ENCODE results near the gene USPL1.
A peak's percentile ranks its signal among the peaks of the same experiment; 100 is the strongest.
"Not testable (repeated sequence)": the region's sequence is repeated elsewhere in the genome, so short reads cannot be mapped to it uniquely, and the experiment has no call there.

USPL1 gene

GRCh38 chr13:30618186-30618929 is 638 bp downstream of the USPL1 start:
- peak; percentile 0 for DNase-seq

GRCh38 chr13:30618930-30619279 is 1.2 kb downstream of the USPL1 start:
- DNase-seq = no peak

DNA sequence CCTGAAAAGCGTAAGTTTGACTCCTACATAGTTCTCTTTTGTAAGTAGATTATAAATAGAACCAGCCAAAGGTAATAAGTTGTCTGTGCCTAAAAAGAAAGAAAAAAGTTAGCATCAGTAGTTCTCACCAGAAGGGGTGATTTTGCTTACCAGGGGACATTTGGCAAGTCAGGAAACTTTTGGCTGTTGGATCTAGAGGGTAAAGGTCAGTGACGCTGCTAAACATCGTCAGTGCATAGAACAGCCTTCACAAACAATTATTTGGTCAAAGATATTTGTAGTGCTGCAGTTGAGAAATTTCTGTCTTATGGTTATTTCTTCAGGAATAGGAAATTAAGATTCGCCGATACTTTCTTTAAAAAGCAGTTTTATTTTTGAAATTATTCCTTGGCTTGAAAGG is 2.0 kb downstream of the USPL1 start:
- no peak for DNase-seq

DNA sequence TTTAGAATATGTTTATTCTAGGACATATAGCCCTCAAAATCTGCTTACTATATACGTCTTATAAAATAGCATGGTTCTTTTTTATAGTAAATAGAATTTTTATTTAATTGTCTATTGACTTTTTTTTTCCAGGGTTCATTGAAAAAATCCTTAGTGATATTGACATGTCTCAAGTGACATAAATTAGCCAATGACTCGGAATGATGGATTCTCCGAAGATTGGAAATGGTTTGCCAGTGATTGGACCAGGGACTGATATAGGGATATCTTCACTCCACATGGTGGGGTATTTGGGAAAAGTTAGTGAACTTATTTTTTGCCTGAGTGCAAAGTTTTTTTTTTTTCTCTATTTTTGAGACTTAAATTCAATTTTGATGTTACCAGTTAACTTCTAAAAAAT is 3.2 kb downstream of the USPL1 start:
- DNase-seq = no peak

DNA sequence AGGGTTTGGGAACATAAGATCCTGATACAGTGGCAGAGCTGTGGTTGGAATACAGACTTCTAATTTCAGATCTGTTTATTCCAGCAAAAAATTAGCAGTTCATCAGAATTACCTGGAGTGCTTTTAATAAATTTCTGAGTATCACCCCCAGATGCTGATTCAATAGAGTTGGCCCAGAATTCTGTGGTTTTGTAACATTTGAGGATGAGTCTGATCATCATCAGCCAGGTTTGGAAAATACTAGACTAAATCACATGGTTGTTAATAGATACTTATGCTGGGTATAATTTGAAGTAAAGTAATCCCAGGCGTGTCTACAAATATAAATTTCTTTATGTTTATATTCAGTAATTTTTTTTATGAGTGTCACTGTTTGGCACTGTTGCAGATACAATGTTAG is 4.8 kb downstream of the USPL1 start:
- no peak for DNase-seq

DNA sequence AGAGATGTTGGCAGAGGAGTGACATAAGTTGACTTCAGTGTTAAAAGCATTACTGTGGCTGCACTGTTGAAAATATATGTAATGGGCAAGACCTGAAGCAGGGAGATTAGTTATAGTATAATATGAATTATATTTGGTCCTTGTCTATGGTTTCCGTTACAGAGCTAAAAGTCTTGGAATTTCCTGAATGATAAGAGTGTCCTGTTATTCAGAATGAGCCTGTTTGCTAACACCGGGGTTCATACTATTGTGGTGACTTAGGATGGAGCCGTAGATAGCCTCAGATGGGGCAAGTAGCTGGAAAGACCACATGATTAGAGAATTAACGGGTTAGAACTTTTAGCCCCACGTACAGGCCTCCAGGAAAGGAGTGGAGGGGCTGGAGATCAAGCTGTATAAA is 5.7 kb downstream of the USPL1 start:
- DNase-seq = no peak

GRCh38 chr13:30624630-30625029 is 6.9 kb downstream of the USPL1 start:
- DNase-seq = no peak

- no peak for DNase-seq
Measured at GRCh38 chr13:30629527-30629926, 11.8 kb downstream of the USPL1 start.

GRCh38 chr13:30633861-30634260 is 16.1 kb downstream of the USPL1 start:
- DNase-seq = no peak

DNA sequence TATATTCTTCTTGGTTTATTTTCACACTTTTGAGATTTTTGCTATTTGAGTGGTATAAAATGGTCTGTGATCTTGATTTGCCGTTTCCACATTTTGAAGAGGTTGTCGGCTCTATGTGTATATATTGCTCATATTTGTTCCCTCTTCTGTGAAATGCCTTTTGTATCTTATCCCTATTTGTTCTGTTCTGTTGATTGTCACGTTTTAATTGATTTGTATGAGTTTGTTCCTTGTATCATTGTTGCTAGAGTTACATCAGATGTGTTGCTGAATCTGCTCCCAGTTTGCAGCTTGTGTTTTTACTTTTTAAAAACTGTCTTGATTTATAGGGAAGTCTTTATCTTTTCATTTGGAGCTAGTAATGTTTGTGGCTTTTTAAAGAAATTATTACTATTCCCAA is 17.1 kb downstream of the USPL1 start:
- DNase-seq = no peak

DNA sequence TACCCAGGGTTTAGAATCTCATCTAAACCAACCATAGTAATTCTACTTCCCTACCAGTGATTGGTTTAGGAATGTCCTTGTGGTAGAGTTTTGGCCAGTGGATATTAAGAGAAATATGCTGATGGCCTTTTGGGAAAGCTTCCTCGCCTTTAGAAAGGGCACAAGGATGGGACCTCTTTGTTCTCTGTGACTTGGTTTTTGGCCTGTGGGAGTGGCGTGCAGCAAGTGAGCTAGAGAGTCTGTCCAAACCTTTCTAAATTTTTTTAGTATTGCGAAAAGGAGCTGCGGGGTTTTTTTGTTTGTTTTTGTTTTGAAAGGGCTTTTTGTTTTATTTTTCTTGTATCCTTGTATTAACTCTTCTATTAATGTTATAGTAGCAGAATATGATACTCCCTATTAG is 20.6 kb downstream of the USPL1 start:
- no peak for DNase-seq

GRCh38 chr13:30639671-30640070 is 22.0 kb downstream of the USPL1 start:
- no peak for DNase-seq

DNA sequence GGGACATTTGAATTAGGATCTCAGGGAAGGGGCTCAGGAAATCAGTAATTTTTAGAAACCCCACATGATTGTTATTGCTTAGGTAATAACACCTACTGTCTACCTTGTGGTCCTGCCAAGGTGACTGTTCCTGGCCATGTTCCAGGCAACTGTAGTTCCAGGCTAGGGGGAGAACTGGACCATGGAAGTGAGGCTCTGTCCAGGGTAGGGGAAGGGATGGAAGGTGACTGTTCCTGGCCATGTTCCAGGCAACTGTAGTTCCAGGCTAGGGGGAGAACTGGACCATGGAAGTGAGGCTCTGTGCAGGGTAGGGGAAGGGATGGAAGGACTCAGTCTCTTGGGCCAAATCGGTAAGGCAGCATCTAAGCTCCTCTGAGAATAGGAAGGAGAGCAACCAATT is 23.5 kb downstream of the USPL1 start:
- DNase-seq = not testable (repeated sequence)

DNA sequence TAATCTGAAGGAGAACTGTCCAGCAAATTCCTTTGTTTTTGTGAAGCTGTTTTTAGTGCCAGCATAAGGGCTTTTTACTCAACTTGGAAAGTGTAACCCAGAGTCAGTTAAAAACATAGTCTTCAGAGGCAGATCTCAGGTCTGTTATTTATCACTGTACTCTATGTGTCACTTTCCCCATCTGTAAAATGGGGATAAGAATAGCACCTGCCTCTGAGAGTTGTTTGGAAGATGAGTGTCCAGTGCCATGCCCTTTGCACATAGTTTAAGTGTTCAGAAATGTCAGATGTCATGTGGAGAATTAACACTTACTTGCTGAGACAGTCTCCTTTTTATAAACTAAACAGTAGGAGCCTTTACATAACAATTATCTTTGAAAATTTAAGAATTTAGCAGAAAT is 27.9 kb downstream of the USPL1 start:
- no peak for DNase-seq

DNA sequence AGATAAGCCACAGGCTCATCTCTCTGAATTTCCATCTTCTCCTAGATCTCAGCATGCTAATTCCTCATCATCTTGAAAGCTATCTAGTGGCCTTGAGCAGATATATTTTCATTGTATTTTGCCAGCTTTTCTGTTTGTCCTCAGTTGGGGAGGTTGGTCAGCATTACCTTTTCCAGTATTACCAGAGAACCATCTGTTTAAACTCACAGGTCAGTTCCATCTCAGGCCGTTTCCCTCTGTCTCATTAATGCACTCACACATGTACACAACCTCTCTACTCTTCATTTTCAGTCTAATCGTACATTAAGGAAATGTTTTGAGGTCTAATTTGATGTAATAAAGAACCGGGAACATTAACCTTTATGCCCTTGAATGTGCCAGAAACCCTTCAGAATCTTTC is 29.7 kb downstream of the USPL1 start:
- DNase-seq = no peak

DNA sequence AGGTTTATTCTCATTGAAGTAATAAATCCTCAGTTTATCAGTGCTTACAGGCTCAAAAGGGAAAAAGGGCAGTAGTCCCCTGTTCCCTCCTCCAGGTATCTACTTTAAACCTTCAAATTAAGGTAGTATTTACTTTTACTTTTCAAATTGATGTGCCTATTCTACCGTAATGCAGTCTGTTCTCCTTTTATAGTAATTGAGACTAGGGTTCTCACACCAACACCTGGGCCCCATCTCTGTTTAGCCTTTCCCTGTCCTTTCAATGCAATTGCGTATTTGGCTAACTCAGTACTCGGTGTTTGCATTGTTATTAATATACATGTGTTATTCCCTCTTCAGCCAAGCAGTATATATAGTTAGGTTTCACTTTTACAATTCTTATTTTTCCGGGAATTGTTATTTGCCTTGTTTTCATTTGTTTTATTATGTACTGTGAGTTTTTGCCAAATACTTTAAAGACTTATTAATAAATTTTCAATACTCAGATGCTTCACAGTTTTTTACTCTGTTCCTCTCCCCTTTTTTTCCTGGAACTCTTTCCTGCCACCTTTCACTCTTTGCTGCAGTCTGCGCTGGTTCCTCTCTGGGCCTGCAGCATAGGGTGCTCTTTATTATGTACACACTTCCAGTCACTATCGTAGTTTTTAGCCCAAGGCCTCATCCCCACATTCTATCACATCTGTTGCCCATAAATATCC is 30.3 kb downstream of the USPL1 start:
- no peak for DNase-seq

DNA sequence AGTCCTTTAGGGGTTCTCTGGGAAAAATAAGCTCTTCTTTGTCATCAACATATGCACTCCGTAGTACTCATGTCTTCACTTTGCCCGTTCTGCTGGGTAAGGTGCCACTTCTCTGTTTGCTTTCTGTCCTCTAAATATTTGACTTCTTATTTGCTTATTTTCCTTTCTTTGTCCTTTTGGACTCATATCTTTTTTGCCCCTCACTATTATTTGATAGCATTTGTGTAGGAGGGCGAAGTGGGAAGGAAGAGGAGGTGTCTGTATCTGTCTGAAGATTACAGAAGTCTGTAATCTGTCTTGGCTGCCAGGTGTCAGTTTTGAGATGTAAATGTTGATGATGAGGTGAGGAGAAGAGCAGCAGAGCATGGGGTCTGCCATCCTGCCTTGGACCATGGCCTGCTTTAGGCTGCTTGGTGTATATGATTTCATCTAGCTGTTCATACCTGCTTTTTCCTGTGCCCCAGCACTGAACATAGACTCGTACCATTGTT is 30.8 kb downstream of the USPL1 start:
- no peak for DNase-seq

GRCh38 chr13:30651648-30652047 is 33.9 kb downstream of the USPL1 start:
- DNase-seq = not testable (repeated sequence)

GRCh38 chr13:30652746-30653386 is 35.1 kb downstream of the USPL1 start:
- DNase-seq = no peak

GRCh38 chr13:30654430-30654829 is 36.7 kb downstream of the USPL1 start:
- no peak for DNase-seq

DNA sequence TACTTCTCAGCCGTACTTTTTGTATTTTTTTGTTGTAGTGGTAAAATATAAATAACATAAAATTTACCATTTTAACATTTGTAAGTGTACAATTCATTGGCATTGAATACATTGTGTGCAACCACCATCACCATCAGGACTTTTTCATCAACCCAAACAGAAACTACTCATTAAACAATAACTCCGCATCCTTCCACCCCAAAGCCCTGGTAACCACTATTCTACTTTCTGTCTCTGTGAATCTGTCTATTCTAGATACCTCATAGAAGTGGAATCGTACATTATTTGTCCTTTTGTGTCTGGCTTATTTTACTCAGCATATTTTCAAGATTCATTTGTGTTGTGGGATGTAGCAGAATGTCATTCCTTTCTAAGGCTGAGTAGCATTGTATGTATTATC is 38.5 kb downstream of the USPL1 start:
- no peak for DNase-seq

- no peak for DNase-seq
Measured at GRCh38 chr13:30659980-30660379, 42.3 kb downstream of the USPL1 start.

DNA sequence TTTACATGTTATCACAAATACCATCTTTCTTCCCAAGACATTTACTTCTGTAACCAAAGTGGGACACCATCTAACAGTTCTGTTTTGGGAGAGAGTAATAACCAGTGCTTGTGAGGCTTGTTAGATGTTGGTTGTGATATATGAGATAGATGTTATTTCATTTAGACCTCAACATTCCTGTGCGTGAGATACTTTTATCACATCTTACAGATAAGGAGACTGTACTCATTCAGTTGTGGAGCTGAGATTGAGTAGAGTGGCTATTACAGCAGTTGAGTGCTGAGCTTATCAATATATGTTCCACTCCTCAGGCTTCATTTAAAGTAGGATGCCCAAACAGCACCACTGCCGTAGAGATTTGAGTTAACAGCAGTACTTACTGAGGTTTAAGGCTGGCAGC is 43.1 kb downstream of the USPL1 start:
- DNase-seq = no peak

GRCh38 chr13:30664689-30665275 is 47.1 kb downstream of the USPL1 start:
- DNase-seq = no peak
